Lower leg skin (tissue), 4 donors: Measurements from ENCODE around the gene AQP12A. TPM values are rescaled to one million over a fixed set of nuclear protein-coding genes. Genes with fewer than 3 reads are reported as not detected.

Experiments used
- DNase-seq, 2 donors: peaks; one replicate each; pipeline ENCODE4 v3.0.0-alpha.2; 2019; ENCODE audit warnings: low spot score in 2 of 2
- H3K4me3 ChIP-seq: fragments of 200-600 bp; sonication (generic); 2 replicates; pipeline ENCODE4 v1.5.1; 2017; ENCODE audit warnings: mild to moderate bottlenecking, low read depth; ENCODE audit not compliant: poor library complexity, severe bottlenecking
- POLR2A ChIP-seq, 2 donors: fragments of 450-650 bp; IDR thresholded peaks; one replicate each; pipeline ENCODE4 v1.6.1; 2016 to 2017; ENCODE audit warnings: antibody characterized with exemption in 2 of 2, mild to moderate bottlenecking in 1 of 2, moderate library complexity in 1 of 2
- WGBS, 2 donors: methylation state at CpG; one replicate each; pipeline ENCODE4 v1.1.5; 2018; 5-methylcytosine and 5-hydroxymethylcytosine counted together
- intact Hi-C: fragments of 100-400 bp; cut with DNase I; formaldehyde crosslinking; loops from one replicate; pipeline ENCODE4 v1.15.0; 2023; ENCODE audit warnings: low total_unique reads
- total RNA-seq, 4 donors: library from RNA; depleted of rRNA; stranded (reverse); fragments of >200 nt; gene quantifications; one replicate each; pipeline ENCODE4 v1.1.0, GENCODE V29; 2016
- TF ChIP-seq, protein P1 (sequence below), 3 donors: fragments of 450-650 bp; IDR thresholded peaks; one replicate each; pipeline ENCODE4 v1.5.1; 2016; ENCODE audit warnings: antibody characterized with exemption in 3 of 3, mild to moderate bottlenecking in 3 of 3, moderate library complexity in 2 of 3

AQP12A gene
- total RNA-seq, 4 donors from 2014 or later, result not detected

DNA sequence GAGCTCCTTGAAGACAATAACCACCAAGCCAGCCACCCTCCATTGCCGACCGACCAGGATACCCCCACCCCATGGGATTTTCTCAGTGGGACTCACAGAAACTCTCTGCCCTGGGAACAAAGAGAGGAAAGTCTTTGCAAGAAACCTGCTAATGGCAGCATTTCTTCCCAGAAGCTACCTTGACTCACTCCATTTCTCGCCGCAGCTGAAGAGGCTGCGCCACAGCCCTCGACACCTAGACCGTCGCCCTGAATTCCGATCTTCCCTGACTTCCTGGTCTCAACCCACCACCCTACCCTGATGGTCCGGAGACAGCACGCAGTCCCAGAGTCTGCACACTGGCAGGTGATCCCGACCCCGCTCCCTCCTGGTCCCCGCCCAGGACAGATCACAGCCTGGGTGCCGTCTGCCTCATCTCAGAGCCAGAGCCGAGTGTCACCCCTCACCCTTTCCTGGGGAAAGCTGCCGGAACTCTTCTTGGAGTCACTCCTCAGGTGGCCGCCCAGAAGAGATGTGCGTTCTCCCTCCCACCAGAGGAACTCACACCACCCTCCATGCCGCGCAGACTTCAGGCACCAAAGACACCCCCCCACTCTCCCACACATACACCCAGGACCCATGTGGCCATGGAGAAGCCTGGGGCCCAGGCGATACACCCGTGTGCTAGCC lies 24.6 kb downstream of the AQP12A start:
- DNase-seq, result no peak
- WGBS, 2 donors, result 89 to 91% methylated on average over 23 of the region's 23 CpGs
- TF ChIP-seq, protein P1, sequence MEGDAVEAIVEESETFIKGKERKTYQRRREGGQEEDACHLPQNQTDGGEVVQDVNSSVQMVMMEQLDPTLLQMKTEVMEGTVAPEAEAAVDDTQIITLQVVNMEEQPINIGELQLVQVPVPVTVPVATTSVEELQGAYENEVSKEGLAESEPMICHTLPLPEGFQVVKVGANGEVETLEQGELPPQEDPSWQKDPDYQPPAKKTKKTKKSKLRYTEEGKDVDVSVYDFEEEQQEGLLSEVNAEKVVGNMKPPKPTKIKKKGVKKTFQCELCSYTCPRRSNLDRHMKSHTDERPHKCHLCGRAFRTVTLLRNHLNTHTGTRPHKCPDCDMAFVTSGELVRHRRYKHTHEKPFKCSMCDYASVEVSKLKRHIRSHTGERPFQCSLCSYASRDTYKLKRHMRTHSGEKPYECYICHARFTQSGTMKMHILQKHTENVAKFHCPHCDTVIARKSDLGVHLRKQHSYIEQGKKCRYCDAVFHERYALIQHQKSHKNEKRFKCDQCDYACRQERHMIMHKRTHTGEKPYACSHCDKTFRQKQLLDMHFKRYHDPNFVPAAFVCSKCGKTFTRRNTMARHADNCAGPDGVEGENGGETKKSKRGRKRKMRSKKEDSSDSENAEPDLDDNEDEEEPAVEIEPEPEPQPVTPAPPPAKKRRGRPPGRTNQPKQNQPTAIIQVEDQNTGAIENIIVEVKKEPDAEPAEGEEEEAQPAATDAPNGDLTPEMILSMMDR (IDR thresholded peaks at IDR 0.05), result no peak
- no peak for TF ChIP-seq POLR2A (IDR thresholded peaks at IDR 0.05)
- intact Hi-C loops, result no loop called here
- no peak overlapping the region for H3K4me3 ChIP-seq

DNA sequence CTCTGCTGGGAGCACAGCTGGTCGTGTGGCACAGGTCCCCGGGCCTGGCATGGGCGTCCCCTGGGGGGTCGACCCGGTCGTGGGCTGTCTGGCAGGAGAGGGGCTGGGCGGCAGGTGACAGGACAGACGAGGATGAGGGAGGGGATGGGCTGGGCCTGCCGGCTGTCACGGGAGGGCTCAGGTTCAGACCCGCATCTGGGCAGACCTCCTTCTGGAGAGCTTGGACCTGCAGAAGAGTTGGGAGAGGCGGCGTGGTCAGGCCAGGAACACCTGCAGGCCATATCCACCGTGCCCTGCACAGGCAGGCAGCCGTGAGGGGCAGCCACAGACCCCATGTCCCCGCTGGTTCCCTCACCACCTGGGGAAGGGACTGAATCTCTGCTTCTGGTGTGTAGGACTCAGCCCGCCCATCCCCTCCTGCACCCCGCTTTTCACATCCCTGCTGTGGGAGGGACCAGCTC lies 25.5 kb downstream of the AQP12A start:
- DNase-seq, result no peak
- WGBS, 2 donors, result 72 to 74% methylated on average over 14 to 18 of the region's 18 CpGs
- TF ChIP-seq POLR2A (IDR thresholded peaks at IDR 0.05), result no peak
- TF ChIP-seq, protein P1 (IDR thresholded peaks at IDR 0.05), result no peak
- intact Hi-C loops, result no loop called here
- H3K4me3 ChIP-seq, result no peak overlapping the region

DNA sequence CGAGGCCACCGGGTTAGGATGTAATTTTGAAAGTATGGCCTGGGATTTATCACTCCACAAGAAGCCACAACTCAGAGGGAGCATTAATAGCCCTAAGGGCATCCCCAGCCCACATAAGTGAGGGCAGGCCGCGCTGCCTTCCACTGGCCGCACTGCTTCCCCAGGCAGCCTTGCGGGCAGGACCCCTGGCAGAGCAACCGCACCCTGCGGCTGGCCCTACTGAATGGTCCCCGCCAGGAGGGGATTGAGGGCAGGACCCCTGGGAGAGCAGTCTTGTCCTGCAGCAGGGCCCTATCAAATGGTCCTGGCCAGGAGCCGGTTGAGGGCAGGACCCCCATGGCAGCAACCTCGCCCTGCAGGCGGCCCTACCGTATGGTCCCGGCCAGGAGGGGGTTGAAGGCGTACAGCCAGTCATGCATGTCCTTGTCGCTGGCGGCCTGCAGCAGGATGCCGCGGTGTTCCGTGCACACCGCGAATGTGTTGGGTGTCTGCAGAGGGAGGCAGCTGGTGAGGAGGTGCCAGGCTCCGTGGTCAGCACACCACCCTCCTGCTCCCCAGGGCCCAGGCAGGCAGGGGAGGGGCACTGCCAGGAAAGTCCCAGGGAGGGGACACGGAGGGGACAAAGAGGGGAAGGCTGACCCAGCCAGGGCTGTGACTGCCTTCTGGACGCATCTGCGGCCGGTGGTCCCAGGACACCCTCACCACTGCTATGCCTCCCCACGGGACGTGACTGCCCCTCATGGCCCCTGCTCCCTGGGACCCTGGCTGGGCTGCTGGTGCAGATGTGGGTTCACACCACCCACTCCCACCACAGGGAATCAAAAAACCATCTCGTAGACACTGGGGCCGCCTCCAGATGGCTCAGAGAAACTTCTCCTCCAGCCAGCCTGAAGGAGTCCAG lies 26.3 kb downstream of the AQP12A start:
- TF ChIP-seq, protein P1 (IDR thresholded peaks at IDR 0.05), result no peak
- no peak for TF ChIP-seq POLR2A (IDR thresholded peaks at IDR 0.05)
- no peak for DNase-seq
- no peak overlapping the region for H3K4me3 ChIP-seq
- WGBS, 2 donors, result 74 to 85% methylated on average over 12 to 27 of the region's 31 CpGs
- intact Hi-C loops, result no loop called here

DNA sequence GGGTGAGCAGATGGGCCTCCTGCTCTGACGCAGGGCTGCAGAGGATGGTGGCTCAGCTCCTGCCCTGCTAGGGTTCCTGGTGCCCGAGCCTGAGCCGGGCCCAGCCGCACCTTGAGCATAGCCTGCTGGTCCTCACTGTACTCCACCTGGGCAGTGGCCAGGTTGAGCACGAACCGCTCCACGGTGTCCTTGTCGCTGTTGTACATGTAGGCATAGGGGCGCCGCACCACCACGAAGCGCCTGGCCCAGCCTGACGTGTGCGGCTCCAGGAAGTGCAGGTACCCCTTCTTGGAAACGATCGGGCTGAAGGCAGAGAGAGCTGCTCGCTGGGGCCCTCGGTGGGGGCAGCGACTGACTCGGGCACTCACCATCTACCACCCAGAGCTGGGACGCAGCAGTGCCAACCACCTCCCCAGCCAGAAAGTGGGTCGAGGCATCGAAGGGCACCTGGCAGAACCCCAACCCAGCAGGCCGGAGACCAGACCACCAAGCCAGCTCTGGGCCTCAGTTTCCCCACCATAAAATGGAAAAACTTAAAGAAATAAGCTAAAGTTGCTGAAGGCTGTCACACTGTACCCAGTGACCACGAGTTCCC lies 27.3 kb downstream of the AQP12A start:
- intact Hi-C loops, result no loop called here
- TF ChIP-seq, protein P1 (IDR thresholded peaks at IDR 0.05), result no peak
- TF ChIP-seq POLR2A (IDR thresholded peaks at IDR 0.05), result no peak
- DNase-seq, result no peak
- H3K4me3 ChIP-seq, result no peak overlapping the region
- WGBS, 2 donors, result 85 to 88% methylated on average over 22 to 25 of the region's 25 CpGs

DNA sequence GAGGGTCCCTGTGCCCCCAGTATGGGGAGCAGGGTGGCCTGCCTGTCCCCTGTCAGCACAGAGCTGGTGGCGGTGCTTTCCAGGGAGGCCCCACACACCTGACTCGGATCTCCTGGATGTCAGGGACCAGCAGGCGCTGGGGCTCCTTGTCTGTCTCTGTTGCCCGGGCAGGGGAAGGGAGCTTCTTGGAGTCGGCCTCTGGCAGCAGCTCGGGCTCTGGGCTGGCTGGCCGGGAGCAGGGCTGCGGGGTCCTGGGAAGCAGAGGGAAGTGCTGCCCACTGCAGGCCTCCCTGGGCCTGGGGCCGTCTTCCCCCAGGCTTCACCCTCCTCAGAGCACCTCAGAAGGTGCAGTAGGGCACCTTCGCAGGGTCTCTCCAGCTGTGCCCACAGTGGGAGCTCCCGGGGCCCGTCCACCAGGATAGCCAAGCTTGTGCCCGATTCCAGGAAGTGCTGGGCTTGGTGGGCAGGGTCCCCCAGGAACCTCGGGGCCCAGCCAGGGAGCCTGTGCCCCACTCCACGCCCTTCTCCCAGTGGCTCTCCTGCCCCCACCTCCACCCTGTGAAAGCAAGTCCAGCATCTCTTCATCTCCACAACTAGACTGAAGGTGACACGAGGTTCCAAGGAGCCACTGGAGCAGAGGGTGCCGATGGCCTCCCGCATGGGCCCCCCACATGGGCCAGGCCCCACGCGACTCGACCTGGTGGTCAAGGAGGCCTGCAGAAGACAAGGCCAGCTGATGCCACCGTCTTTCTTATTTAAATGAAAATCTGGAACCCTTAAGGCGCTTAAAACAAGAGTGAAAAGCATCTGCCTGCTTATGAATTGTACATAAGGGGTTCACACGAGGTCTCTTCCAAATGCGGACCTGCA lies 28.2 kb downstream of the AQP12A start:
- TF ChIP-seq, protein P1 (IDR thresholded peaks at IDR 0.05), result no peak
- no peak for TF ChIP-seq POLR2A (IDR thresholded peaks at IDR 0.05)
- 85 to 87% methylated on average over 16 to 19 of the region's 25 CpGs for WGBS, 2 donors
- intact Hi-C loops, result no loop called here
- H3K4me3 ChIP-seq, result no peak overlapping the region
- DNase-seq, result no peak
